ENCODE data around the gene PRRC2C. TPM values are rescaled to one million over a fixed set of nuclear protein-coding genes. Genes with fewer than 3 reads are reported as not detected.

Gene PRRC2C
- total RNA-seq, 2 experiments from 2014 or later, result 357 to 387 TPM

DNA sequence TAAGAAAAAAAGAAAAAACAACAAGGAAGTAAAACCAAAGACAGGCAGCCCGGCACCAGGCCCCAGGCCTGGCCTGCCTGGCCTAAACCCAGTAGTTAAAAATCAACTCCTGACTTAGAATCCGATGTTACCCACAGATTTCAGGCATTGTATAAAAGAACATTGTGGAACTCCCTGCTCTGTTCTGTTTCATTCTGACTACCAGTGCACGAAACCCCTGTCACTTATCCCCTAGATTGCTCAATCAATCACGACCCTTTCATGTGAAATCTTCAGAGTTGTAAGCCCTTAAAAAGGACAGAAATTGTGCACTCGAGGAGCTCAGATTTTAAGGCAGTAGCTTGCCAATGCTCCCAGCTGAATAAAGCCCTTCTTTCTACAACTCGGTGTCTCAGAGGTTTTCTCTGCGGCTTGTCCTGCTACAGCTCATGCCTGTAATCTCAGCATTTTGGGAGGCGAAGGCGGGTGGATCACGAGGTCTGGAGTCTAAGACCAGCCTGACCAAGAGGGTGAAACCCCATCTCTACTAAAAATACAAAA is 121.1 kb downstream of the PRRC2C start:
- POLR2A ChIA-PET, result no interaction called here
- intact Hi-C loops (cut with DNase I, micrococcal nuclease), result no loop called here

DNA sequence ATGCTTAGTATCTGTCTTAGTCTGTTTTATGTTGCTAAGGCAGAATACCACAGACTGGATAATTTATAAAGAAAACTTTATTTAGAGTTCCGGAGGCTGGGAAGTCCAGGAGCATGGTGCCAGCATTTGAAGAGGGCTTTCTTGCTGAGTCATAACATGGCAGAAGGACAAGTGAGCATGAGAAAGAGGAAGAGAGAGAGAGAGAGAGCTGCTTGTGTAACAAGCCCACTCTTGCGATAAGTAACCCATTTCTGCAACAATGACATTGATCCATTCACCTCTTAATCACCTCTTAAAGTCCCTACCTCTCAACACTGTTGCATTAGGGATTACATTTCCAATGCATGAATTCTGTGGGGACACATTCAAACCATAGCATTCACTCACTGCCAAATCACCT is 125.1 kb downstream of the PRRC2C start:
- Histone ChIP-seq H3K9me3 (ENCODE audit: control insufficient read depth in 1 of 2, insufficient read depth in 1 of 2, low read length in 2 of 2) (no peaks in the 10 kb centered on the region), H3K27me3 (ENCODE audit: control insufficient read depth in 1 of 2, insufficient read depth in 2 of 2, low read length in 2 of 2) (no peaks in the 10 kb centered on the region), H3K36me3 (ENCODE audit: insufficient read depth, low read length) (no peaks in the 10 kb centered on the region), H3K4me1 (ENCODE audit: insufficient read depth, low read length) (no peaks in the 10 kb centered on the region), H3K27ac (ENCODE audit: low read depth in 1 of 2, low read length in 2 of 2) (no peak overlapping the region), H3K4me3 (ENCODE audit: low read length) (no peak overlapping the region)
- TF ChIP-seq, protein P1, sequence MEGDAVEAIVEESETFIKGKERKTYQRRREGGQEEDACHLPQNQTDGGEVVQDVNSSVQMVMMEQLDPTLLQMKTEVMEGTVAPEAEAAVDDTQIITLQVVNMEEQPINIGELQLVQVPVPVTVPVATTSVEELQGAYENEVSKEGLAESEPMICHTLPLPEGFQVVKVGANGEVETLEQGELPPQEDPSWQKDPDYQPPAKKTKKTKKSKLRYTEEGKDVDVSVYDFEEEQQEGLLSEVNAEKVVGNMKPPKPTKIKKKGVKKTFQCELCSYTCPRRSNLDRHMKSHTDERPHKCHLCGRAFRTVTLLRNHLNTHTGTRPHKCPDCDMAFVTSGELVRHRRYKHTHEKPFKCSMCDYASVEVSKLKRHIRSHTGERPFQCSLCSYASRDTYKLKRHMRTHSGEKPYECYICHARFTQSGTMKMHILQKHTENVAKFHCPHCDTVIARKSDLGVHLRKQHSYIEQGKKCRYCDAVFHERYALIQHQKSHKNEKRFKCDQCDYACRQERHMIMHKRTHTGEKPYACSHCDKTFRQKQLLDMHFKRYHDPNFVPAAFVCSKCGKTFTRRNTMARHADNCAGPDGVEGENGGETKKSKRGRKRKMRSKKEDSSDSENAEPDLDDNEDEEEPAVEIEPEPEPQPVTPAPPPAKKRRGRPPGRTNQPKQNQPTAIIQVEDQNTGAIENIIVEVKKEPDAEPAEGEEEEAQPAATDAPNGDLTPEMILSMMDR (IDR thresholded peaks at IDR 0.05), result no peak
- Mint-ChIP-seq H3K36me3 (ENCODE audit: low read depth) (no peaks in the 10 kb centered on the region), H3K9me3 (no peaks in the 10 kb centered on the region), H3K4me3 (no peak overlapping the region), H3K27ac (no peak overlapping the region), H3K27me3 (no peaks in the 10 kb centered on the region), H3K4me1 (ENCODE audit: low read depth) (no peaks in the 10 kb centered on the region)
- DNase-seq (no peak), ATAC-seq (ENCODE audit: poor library complexity) (no peak)
- intact Hi-C loops (cut with DNase I, micrococcal nuclease), result no loop called here
- CTCF ChIA-PET, result no interaction called here
- POLR2A ChIA-PET, result no interaction called here

More for the DNA sequence above, 121.1 kb downstream of the PRRC2C start:
- no peaks in the 10 kb centered on the region for H3K27me3 Mint-ChIP-seq
- CTCF ChIA-PET, result no interaction called here
- ATAC-seq (ENCODE audit: poor library complexity), result no peak
- no peaks in the 10 kb centered on the region for H3K36me3 Mint-ChIP-seq (ENCODE audit: low read depth)
- no peak overlapping the region for H3K27ac Mint-ChIP-seq
- no peaks in the 10 kb centered on the region for H3K4me1 Mint-ChIP-seq (ENCODE audit: low read depth)
- no peak overlapping the region for H3K4me3 Mint-ChIP-seq
- H3K4me1 ChIP-seq (ENCODE audit: insufficient read depth, low read length), result no peaks in the 10 kb centered on the region
- no peak for DNase-seq
- H3K27me3 ChIP-seq (ENCODE audit: control insufficient read depth in 1 of 2, insufficient read depth in 2 of 2, low read length in 2 of 2), result no peaks in the 10 kb centered on the region
- TF ChIP-seq, protein P1 (IDR thresholded peaks at IDR 0.05), result no peak
- H3K27ac ChIP-seq (ENCODE audit: low read depth in 1 of 2, low read length in 2 of 2), result no peak overlapping the region
- H3K9me3 ChIP-seq (ENCODE audit: control insufficient read depth in 1 of 2, insufficient read depth in 1 of 2, low read length in 2 of 2), result no peaks in the 10 kb centered on the region
- H3K9me3 Mint-ChIP-seq, result no peaks in the 10 kb centered on the region
- H3K36me3 ChIP-seq (ENCODE audit: insufficient read depth, low read length), result no peaks in the 10 kb centered on the region
- no peak overlapping the region for H3K4me3 ChIP-seq (ENCODE audit: low read length)

- ChIA-PET CTCF (no interaction called here), POLR2A (interaction anchor here (0.8 kb wide), 1 partner anchor 992 kb away, joined by 3 read pairs; no protein-coding TSS in a partner anchor)
- DNase-seq, result no peak
- intact Hi-C loops (cut with DNase I, micrococcal nuclease), result no loop called here
- H3K36me3 Mint-ChIP-seq (ENCODE audit: low read depth), result no peaks in the 10 kb centered on the region
- TF ChIP-seq, protein P1 (IDR thresholded peaks at IDR 0.05), result no peak
- Histone ChIP-seq H3K4me3 (ENCODE audit: low read length) (no peak overlapping the region), H3K27me3 (ENCODE audit: control insufficient read depth in 1 of 2, insufficient read depth in 2 of 2, low read length in 2 of 2) (no peaks in the 10 kb centered on the region), H3K27ac (ENCODE audit: low read depth in 1 of 2, low read length in 2 of 2) (no peak overlapping the region), H3K9me3 (ENCODE audit: control insufficient read depth in 1 of 2, insufficient read depth in 1 of 2, low read length in 2 of 2) (no peaks in the 10 kb centered on the region), H3K36me3 (ENCODE audit: insufficient read depth, low read length) (no peaks in the 10 kb centered on the region), H3K4me1 (ENCODE audit: insufficient read depth, low read length) (no peaks in the 10 kb centered on the region)
- H3K9me3 Mint-ChIP-seq, result no peaks in the 10 kb centered on the region
- H3K27me3 Mint-ChIP-seq, result no peaks in the 10 kb centered on the region
- H3K4me1 Mint-ChIP-seq (ENCODE audit: low read depth), result no peaks in the 10 kb centered on the region
- ATAC-seq (ENCODE audit: poor library complexity), result no peak
- H3K27ac Mint-ChIP-seq, result no peak overlapping the region
- H3K4me3 Mint-ChIP-seq, result no peak overlapping the region
These were observed 126.0 kb downstream of the PRRC2C start for GRCh38 chr1:171611306-171611705.

All from CD4-positive, alpha-beta T cell (primary cell).